HL-60/S4 (cell line): ENCODE data around the gene ZNF83.
"Not testable (repeated sequence)": the region's sequence is repeated elsewhere in the genome, so short reads cannot be mapped to it uniquely, and the experiment has no call there.

Experiments used
- in situ Hi-C: fragments of 300-500 bp; cut with MboI; formaldehyde crosslinking; loops from 2 replicates; pipeline ENCODE4 v1.14.3; 2022; ENCODE audit warnings: low sequenced_read_pairs

The ZNF83 gene

DNA sequence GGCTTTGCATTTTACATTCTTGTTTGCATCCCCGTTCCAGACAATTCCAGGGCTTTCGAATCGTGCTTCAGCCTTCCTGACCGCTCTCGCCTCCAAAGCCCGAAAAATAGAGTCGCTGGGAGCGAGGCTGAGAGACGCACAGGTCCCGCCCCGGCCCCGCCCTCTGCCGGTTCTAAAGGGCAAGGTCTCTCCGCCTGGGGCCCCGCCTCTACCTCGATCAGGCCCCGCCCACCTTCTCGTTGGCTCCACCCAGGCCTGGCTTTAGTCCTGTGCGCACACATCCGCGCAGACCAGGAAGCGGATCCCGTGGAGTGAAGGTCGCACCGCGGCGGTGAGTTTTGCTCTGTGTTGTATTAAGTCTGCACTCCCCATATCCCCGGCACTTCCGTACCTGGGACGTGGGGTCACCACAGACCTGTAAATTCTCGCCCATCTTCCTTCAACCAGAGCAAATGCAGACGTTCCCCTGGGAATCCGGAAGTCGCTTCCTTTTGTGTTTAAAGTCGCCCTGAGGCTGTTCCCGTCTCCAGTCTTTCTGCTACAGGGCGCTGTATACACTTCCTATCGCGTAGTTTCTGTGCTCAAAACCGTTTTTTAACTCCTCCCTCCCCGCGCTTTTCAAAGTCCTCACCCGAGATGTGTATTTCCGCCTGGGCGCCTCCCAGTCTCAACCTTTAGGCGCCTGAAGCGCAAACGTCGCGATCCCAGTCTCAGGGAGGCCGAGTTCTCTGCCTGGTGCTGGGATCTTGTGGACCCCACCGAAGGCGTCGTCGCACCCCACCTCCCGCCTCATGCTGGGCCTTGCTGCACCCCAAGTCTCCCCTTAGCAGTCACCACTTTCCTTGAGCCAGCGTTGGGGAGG is 67.9 kb downstream of the ZNF83 start, which contains the start of gene ZNF701:
Gene ZNF701, plus strand, starts transcription at position 288 of the 862 bp plus-strand sequence. CDS start 3,861 bp downstream, outside the sequence.
- in situ Hi-C loops: no loop called here

DNA sequence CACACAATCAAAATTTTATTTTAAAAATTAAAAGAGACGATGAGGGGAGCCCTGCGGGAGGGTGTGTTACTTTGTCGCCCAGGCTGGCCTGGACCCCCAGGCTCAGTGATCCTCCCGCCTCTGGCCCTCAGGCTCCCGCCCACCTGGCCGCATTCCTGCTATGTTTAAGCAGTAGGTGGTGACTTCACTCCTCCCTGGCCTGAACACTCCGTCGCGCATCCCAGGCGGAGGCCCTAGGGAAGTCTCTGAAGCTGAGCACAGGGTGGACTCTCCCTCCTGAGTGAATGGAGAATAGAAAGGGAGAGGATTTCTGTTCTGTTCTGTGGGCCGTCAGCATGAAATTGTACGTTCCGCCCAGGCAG is 68.5 kb downstream of the ZNF83 start:
- in situ Hi-C loops: not testable (repeated sequence)

DNA sequence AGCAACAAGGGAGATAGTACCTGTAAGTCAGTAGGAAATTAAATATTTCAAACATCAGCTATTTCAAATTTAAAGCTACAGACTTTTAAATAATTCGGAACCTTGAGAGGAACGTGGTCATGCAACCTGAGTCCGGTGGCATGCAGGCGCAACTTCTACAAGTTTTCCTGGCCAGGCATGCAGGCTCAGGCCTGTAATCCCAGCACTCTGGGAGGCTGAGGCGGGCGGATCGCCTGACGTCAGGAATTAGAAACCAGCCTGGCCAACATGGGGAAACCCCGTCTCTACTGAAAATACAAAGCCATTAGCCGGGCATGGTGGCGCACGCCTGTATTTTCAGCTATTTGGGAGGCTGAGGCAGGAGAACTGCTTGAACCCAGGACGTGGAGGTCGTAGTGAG is 70.2 kb downstream of the ZNF83 start:
- in situ Hi-C loops: no loop called here

DNA sequence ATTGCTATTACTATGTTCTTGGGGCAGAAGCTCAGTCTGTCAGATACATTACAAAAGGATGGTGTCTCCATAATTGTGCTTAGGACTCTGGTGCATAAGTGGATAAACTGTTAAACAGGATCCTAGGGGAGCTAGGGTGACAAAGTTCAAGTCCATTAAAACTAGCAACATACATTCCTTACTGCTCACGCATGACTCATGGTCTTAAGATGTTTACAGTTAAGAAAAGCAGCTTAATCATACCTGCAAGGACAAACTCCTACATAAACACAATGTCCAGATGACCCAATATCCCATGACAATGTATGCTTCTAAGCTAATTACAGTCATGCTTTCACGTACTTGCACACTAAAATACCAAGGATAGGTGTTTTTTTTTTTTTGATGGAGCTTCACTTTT is 71.6 kb downstream of the ZNF83 start:
- in situ Hi-C loops: no loop called here

DNA sequence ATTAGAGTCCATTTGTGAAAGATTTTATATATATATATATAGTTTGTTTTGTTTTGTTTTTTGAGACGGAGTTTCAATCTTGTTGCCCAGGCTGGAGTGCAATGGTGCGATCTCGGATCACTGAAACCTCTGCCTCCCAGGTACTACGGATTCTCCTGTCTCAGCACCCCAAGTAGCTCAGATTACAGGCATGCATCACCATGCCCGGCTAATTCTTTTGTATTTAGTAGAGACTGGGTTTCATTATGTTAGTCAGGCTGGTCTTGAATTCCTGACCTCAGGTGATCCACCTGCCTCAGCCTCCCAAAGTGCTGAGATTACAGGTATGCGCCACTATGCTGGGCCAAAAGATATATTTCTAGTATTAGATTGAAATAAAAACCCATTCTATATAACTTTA is 72.0 kb downstream of the ZNF83 start:
- in situ Hi-C loops: no loop called here
